Activated CD4-positive, alpha-beta T cell treated with anti-CD3 and anti-CD28 coated beads, Interleukin-2, Interleukin-6, amounts not matched to agents 100 ng/mL and 50 ng/mL, durations not matched to agents 16 hours and 8 hours (primary cell): ENCODE measurements around the gene BANK1.

Source experiments
- DNase-seq: peaks from one replicate; pipeline ENCODE4 v3.0.0-alpha.2; 2020

Gene BANK1, protein sequence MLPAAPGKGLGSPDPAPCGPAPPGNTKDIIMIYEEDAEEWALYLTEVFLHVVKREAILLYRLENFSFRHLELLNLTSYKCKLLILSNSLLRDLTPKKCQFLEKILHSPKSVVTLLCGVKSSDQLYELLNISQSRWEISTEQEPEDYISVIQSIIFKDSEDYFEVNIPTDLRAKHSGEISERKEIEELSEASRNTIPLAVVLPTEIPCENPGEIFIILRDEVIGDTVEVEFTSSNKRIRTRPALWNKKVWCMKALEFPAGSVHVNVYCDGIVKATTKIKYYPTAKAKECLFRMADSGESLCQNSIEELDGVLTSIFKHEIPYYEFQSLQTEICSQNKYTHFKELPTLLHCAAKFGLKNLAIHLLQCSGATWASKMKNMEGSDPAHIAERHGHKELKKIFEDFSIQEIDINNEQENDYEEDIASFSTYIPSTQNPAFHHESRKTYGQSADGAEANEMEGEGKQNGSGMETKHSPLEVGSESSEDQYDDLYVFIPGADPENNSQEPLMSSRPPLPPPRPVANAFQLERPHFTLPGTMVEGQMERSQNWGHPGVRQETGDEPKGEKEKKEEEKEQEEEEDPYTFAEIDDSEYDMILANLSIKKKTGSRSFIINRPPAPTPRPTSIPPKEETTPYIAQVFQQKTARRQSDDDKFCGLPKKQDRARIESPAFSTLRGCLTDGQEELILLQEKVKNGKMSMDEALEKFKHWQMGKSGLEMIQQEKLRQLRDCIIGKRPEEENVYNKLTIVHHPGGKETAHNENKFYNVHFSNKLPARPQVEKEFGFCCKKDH

DNA sequence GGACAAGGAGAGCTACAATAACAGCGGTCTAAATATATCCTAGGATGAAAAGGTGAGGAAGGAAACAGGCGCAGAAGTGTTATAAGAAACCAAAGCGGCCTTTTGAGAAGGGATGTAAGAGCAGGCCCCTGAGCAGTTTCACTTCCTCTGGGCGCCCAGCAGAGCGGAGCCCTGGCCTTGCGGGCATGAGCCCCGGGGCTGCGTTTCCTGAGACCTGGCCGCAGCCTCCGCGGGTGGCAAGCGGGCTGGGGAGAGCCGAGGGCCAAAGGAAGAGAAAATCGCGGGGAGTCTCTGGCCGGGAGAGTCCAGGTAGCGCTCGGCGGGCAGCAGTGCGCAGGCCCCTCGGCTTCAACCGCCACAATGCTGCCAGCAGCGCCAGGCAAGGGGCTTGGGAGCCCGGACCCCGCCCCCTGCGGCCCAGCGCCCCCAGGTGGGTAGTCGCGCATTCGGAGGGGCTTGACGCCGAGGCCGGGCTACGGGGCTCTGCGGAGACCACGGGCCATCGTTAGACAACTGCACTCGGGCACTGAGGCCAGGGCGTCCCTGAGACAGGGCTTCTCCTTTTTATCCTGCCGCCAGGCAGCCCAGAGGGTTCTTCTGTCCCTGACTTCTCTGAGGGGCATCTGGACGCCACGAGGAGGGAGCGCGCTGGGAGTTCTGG, at the start of gene BANK1:
TSS of gene BANK1 (plus strand) at position 210 of the 661 bp plus-strand sequence. CDS start at position 361, 151 bp downstream.
- DNase-seq: peak; percentile 59

DNA sequence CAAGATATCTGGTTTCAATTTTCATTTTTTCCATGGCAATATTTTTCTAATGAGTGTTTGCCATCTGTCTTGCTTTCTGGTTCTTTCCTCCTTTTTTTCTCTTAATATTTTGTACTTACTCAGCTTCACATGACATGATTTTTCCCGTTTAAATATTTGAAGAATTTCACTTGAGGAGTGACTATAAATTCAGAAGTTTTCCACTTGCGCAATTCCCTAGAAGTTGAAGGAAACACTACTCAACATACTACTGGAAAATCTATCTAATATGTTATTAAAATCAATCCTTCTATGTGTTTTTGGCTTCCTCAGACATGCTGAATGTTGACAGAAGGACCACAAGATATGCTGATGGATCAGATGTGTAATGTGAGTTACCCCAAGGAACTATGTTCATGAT, 36.8 kb upstream of the BANK1 start:
- DNase-seq: no peak

DNA sequence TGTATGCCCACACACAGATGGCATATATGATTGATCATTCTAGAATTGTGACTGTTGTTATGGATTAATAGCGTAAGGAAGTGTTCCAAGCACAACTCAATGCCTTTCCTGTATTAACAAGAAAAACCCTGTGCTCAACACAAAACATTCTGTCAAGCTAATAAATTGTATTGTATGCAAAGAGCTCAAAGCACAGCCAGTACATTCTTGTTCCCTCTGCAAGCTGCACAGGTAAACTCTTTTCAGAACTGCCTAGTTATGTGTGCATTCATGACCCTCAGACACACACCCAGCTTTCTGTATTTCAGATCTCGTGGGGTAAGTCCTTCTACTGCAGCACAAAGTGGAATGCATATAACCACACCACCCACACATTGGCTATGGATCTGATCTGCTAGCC, 34.3 kb upstream of the BANK1 start:
- DNase-seq: no peak

GRCh38 chr4:101761405-101761804, 29.1 kb upstream of the BANK1 start:
- DNase-seq: no peak

GRCh38 chr4:101762025-101762424, 28.5 kb upstream of the BANK1 start:
- DNase-seq: no peak

DNA sequence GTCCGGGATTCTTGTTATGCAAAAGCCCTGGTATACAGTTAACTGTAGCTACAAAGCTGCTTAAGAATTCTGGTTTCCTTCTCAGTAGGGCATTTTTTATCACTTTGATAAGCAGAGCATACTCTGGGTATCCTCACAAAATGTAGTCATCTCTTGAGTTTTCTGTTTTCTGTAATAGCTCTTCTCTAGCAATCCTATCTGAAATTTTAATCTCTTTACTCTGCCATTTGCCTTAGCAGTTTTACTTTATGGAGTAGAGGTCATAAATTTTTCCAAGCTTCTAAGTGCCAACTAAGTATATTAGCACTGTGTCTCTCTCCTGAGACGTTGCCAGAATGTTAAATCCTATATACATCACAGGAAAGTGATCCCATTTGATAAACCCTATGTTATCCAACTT, 28.0 kb upstream of the BANK1 start:
- DNase-seq: no peak

DNA sequence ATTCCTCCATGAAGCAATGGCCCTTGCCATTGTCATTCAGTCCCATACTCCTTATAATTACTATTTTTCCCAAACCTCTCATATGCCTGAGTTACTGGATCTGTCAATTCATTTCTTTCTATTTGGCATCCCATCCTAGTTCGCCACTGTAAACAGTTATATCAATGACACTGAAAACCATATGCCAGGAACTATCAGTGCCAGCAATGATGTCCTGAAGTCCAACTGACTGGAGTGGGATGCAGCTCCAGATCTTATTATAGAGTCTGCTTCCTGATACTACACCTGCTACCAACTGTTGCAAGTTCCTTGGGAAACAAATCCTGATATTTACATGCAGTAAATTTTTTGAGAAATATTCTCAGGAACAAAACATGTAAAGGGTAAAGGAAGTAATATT, 27.0 kb upstream of the BANK1 start:
- DNase-seq: no peak

DNA sequence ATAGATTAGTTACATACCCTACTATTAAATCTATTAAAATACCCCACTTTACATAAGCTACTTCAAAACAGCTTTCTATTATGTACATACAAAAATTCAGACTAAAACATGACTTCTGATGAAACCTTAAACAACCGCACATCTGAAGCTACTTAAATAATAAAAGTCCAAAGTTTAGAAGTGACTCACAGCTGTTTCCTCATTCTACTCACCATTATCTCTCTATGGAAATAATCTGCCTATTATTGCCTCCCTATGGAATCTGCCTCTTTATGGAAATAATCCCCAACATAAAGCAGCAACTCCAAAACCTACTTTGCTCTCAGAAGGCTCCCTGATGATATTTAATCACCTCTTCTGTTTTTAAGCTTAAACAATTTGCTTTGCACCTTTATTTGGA, 15.7 kb upstream of the BANK1 start:
- no peak for DNase-seq

DNA sequence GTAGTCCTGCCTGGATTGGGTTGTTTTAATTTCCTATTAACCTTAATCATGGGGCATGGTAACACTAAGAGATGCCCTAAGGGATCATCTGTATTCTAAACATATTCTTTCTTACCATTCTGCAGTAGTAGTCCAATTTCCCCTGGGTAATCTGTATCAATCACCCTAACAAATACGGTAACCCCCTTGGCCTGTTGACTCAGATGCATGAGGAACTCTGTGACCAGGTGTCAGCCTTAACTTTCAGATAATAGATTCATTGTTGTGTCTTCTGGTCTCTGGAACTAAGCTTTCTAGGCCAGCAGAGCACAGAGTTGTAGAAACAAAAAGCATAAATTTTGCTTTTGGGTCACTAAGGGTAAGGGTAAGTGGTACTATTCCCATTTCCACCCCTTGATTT, 13.1 kb upstream of the BANK1 start:
- DNase-seq: no peak

- DNase-seq: no peak
Observed at GRCh38 chr4:101780284-101780683, 10.2 kb upstream of the BANK1 start.

DNA sequence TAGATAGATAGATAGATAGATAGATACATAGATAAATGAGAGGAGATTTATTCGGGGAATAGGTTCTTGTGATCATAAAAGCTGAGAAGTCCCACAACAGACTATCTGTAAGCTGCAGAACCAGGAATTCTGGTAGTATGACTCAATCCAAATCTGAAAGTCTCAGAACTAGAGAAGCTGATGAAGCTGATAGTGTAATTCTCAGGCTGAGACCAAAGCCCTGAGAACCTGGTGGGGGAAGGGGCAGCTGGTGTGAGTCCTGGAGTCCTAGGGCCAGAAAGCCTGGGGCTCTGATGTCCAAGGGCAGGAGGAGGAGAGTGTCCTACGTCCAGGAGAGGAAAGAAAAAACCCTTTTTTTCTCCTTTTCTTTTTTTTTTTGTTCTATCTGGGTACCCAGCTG, 8.0 kb upstream of the BANK1 start:
- DNase-seq: no peak

DNA sequence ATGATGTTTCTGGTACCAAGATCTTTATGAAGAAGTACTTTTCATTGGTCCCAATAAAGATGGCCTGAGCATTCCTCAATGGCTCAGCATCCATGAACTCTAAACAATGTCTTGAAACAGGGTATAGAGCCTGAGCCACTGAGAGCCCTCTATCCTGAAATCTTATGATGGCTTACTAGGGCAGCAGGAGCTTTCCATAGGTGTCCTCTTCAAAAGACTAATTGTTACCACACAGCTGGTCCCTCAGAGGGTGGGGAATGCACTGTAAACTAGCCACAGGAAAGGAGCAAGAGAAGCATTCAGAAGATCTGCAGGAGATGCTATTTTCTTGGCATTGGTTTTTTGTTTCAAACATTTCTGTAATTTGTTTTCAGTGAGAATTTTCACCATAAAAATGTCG, 5.6 kb upstream of the BANK1 start:
- no peak for DNase-seq

DNA sequence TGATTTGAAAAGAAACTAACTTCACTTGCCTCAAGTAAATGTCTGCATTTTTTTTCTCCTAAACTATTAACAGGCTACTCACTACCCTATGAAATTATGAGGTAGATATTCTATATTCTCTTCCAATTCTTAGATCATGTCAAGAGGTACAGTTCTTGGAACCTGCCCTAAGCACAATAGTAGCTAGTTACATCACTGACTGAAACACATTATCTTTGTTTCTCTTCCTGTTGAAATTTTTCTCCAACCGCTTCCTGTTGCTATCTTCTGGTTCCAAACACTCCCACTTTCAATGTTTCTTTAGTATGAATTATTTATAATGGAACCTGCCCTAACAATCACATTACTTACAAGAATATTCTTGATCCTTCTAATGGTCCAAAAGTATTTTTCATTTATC, 5.0 kb upstream of the BANK1 start:
- no peak for DNase-seq

- DNase-seq: no peak
Observed at GRCh38 chr4:101787701-101788316, 2.7 kb upstream of the BANK1 start.

- DNase-seq: no peak
Observed at GRCh38 chr4:101791182-101791558, 640 bp downstream of the BANK1 start.

DNA sequence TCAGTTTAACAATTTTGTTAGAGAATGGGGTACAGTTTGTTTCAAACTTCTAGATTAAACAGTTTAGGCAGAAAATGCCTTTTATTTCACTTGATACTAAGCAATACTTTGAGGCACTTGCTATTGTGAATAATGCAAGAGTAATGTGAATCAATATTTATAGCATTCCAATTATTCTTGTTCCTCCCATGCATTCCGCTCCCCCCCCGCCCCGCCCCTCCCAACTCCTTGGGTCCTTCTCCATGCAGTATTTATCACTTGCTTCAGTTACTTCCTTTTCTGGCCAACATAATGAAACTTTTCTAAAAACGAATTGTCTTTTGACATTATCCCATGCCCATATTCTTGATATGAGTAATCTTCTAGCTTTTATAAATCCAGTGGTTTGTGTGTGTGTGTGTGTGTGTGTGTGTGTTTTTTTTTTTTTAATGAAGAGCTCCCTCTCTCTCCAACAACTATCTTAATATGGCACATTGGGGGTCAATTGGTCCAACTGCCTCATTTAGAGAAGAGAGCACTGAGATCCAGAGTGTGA, 1.6 kb downstream of the BANK1 start:
- no peak for DNase-seq

GRCh38 chr4:101793397-101793796, 2.9 kb downstream of the BANK1 start:
- DNase-seq: no peak

DNA sequence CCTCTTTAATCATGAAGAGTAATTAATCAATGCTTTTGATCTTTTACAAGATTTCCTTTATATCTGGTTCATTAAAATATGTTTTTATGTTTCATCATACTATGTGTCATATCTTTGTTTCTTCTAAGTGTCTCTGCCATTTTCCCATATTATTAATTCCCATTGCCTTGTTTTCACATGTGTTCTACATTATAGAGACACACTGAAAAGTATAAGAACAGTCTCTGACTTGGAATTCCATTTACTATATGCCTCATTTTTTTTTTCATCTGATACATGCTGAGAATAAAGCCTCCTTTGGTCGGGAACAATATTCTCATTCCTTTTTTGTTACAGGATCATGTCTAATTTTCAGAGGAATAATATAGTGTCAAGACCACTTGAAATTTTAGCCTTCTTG, 4.3 kb downstream of the BANK1 start:
- no peak for DNase-seq

- no peak for DNase-seq
Observed at GRCh38 chr4:101795704-101796103, 5.2 kb downstream of the BANK1 start.

- DNase-seq: no peak
Observed at GRCh38 chr4:101801958-101802357, 11.4 kb downstream of the BANK1 start.

DNA sequence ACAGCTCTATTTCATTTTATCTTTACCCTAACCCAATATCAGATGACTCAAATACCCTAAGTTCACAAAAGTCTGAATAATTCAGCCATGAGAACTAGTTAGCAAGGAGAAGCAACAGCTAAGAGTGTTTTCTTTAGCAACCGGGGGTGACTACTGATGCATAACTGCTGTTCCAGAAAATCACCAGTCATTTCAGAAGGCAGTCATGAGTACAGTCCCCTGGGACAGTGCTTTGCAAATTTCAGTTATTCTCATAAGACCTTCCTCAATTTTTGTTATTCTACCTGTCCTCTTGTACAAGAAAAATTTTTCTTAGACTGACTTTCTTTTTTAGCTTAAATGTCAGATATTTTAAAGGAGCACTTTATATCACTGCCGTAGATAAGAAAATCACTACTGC, 16.4 kb downstream of the BANK1 start:
- DNase-seq: no peak

DNA sequence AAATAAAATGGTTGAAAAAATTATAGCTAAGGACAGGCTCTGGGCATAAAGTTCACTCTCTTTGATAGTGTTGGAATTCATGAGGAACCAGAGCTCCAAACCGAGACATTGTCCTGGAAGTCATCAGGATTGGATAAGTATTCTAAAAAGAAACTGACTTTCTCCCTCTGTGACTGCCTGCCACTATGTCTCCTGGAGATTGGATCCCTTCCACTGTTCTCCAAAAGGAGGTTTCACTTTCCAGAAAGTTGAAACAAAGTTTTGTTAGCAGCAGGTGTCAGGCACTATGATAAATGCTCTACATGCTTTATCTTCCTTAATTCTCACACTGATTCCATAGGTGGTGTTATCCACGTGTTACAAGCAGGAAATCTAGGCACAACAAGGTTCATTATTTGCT, 16.8 kb downstream of the BANK1 start:
- no peak for DNase-seq

- DNase-seq: no peak
Observed at GRCh38 chr4:101813604-101814003, 23.1 kb downstream of the BANK1 start.
